Measurements from ENCODE around the gene ADCY4. TPM values are rescaled to one million over a fixed set of nuclear protein-coding genes. Genes with fewer than 3 reads are reported as not detected.

The ADCY4 gene
- total and polyA plus RNA-seq, 2 donors (not counting 1 experiment from before 2014, with no cell fraction given): 2.3 to 7.8 TPM

GRCh38 chr14:24327303-24327702 lies 7.6 kb downstream of the ADCY4 start:
- Histone ChIP-seq H3K4me2 (replicated peaks; ENCODE audit: low read depth, low read length, poor library complexity, severe bottlenecking) (no peak overlapping the region), H3K4me3 (ENCODE audit: control extremely low read depth in 1 of 5, extremely low read depth in 1 of 5, insufficient read depth in 1 of 5, low read depth in 2 of 5, low read length in 4 of 5) (no peak overlapping the region), H3K9me3 (ENCODE audit: control extremely low read depth in 1 of 3, control insufficient read depth in 2 of 3, insufficient read depth in 1 of 3, low read length in 2 of 3) (peaks cover 0 to under 1% (median 0%) of the 10 kb centered on the region in 3 donors), H3K27ac (ENCODE audit: low read length in 2 of 2) (no peak overlapping the region), H2AFZ (ENCODE audit: insufficient read depth, low read depth, low read length, poor library complexity, severe bottlenecking) (peak overlapping the region; percentile 16), H3K36me3 (replicated peaks in 1 of 2; ENCODE audit: control extremely low read depth in 1 of 2, control insufficient read depth in 1 of 2, extremely low read depth in 1 of 2, insufficient read depth in 2 of 2, low read length in 1 of 2) (no peaks in the 10 kb centered on the region), H3K27me3 (replicated peaks in 1 of 4; ENCODE audit: control extremely low read depth in 1 of 4, control insufficient read depth in 3 of 4, insufficient read depth in 4 of 4, low read length in 3 of 4) (peaks cover 0 to 6% (median under 1%) of the 10 kb centered on the region in 4 experiments), H3K79me2 (ENCODE audit: control insufficient read depth, insufficient read depth, low read length) (no peaks in the 10 kb centered on the region), H3K9ac (ENCODE audit: low read length) (no peak overlapping the region), H3K4me1 (ENCODE audit: control insufficient read depth in 2 of 2, insufficient read depth in 2 of 2, low read length in 2 of 2) (peaks cover 12 to 17% of the 10 kb centered on the region in 2 donors), H4K20me1 (ENCODE audit: control insufficient read depth, insufficient read depth, low read length, poor library complexity, severe bottlenecking) (no peaks in the 10 kb centered on the region)
- Mint-ChIP-seq H3K9me3 (ENCODE audit: insufficient read depth) (no peaks in the 10 kb centered on the region), H3K27ac (no peak overlapping the region), H3K4me3 (no peak overlapping the region), H3K27me3 (peaks cover 1% of the 10 kb centered on the region), H3K4me1 (peaks cover 22% of the 10 kb centered on the region)
- DNase-seq: no peak
- ChIA-PET CTCF (interaction anchor here (0.6 to 16.1 kb wide), 14 partner anchors 9 to 1533 kb away, joined by 3 to 650 read pairs (median 4); partner anchors contain the start of genes CBLN3, CIDEB, KHNYN and LTB4R), POLR2A (no interaction called here)
- no peak for ATAC-seq (ENCODE audit: low read depth)
- intact Hi-C loops (cut with micrococcal nuclease): no loop called here
- 77% methylated on average over 2 of the region's 2 CpGs for WGBS (ENCODE audit: insufficient coverage)
- no peak for TF ChIP-seq CTCF (IDR thresholded peaks at IDR 0.05)

- TF ChIP-seq EZH2 (IDR thresholded peaks at IDR 0.05; ENCODE audit: borderline replicate concordance, insufficient read depth, low read depth, low read length, poor library complexity, severe bottlenecking) (no peak), CTCF (IDR thresholded peaks at IDR 0.05) (no peak)
- no peaks in the 10 kb centered on the region for H3K27me3 Mint-ChIP-seq
- Histone ChIP-seq H2AFZ (ENCODE audit: insufficient read depth, low read depth, low read length, poor library complexity, severe bottlenecking) (no peak overlapping the region), H3K27ac (ENCODE audit: low read length in 2 of 2) (no peak overlapping the region), H3K4me2 (replicated peaks; ENCODE audit: low read depth, low read length, poor library complexity, severe bottlenecking) (no peak overlapping the region), H3K27me3 (replicated peaks in 1 of 4; ENCODE audit: control extremely low read depth in 1 of 4, control insufficient read depth in 3 of 4, insufficient read depth in 4 of 4, low read length in 3 of 4) (peaks cover 0 to 6% (median 0%) of the 10 kb centered on the region in 4 experiments), H3K9ac (ENCODE audit: low read length) (no peak overlapping the region), H3K4me3 (ENCODE audit: control extremely low read depth in 1 of 5, extremely low read depth in 1 of 5, insufficient read depth in 1 of 5, low read depth in 2 of 5, low read length in 4 of 5) (no peak overlapping the region), H3K79me2 (ENCODE audit: control insufficient read depth, insufficient read depth, low read length) (no peaks in the 10 kb centered on the region), H3K4me1 (ENCODE audit: control insufficient read depth in 2 of 2, insufficient read depth in 2 of 2, low read length in 2 of 2) (peaks cover 5 to 9% of the 10 kb centered on the region in 2 donors), H3K36me3 (replicated peaks in 1 of 2; ENCODE audit: control extremely low read depth in 1 of 2, control insufficient read depth in 1 of 2, extremely low read depth in 1 of 2, insufficient read depth in 2 of 2, low read length in 1 of 2) (no peaks in the 10 kb centered on the region), H3K9me3 (ENCODE audit: control extremely low read depth in 1 of 3, control insufficient read depth in 2 of 3, insufficient read depth in 1 of 3, low read length in 2 of 3) (no peaks in the 10 kb centered on the region), H4K20me1 (ENCODE audit: control insufficient read depth, insufficient read depth, low read length, poor library complexity, severe bottlenecking) (no peaks in the 10 kb centered on the region)
- H3K27ac Mint-ChIP-seq: no peak overlapping the region
- POLR2A ChIA-PET: interaction anchor here (0.8 kb wide), 1 partner anchor 15 kb away, joined by 5 read pairs; the partner anchor contains the start of gene LTB4R
- CTCF ChIA-PET: interaction anchor here (1.9 to 9.1 kb wide), 4 partner anchors 18 to 111 kb away, joined by 5 to 65 read pairs (median 12); partner anchors contain the start of genes CIDEB and LTB4R2
- WGBS (ENCODE audit: insufficient coverage): 93% methylated on average over 6 of the region's 9 CpGs
- intact Hi-C loops (cut with micrococcal nuclease): no loop called here
- no peak for ATAC-seq (ENCODE audit: low read depth)
- no peak overlapping the region for H3K4me3 Mint-ChIP-seq
- DNase-seq: no peak
- no peaks in the 10 kb centered on the region for H3K9me3 Mint-ChIP-seq (ENCODE audit: insufficient read depth)
- peaks cover 15% of the 10 kb centered on the region for H3K4me1 Mint-ChIP-seq
Observed at GRCh38 chr14:24325963-24326362, 8.9 kb downstream of the ADCY4 start.

Data from B cell (primary cell).